ENCODE results near the gene LRRC8D.
"Not testable (repeated sequence)": the region's sequence is repeated elsewhere in the genome, so short reads cannot be mapped to it uniquely, and the experiment has no call there.

- TF ChIP-seq CTCF, POLR2A (IDR thresholded peaks at IDR 0.05): not testable (repeated sequence)
Measured at GRCh38 chr1:89776104-89776503, 44.7 kb upstream of the LRRC8D start.
